Activated B cell treated with CpG ODN at 0.5 μM for 24 hours (primary cell): ENCODE measurements around the gene SH2D4B. TPM values are rescaled to one million over a fixed set of nuclear protein-coding genes. Genes with fewer than 3 reads are reported as not detected.

Experiments used
- ATAC-seq: fragments of 200-7000 bp; cut with Tn5 transposase; one replicate; pipeline ENCODE4 v1.10.0; 2021; ENCODE audit warnings: low read depth, mild to moderate bottlenecking, moderate library complexity
- CTCF ChIA-PET: fragments of 350-600 bp; sonication (Branson Sonifier 250); formaldehyde crosslinking; loops from one replicate; lab custom pipeline; 2021; ENCODE audit warnings: antibody characterized with exemption; lab: Charles Lee
- POLR2A ChIA-PET: fragments of 350-600 bp; sonication (Branson Sonifier 250); formaldehyde crosslinking; loops from one replicate; lab custom pipeline; 2021; ENCODE audit warnings: antibody characterized with exemption; lab: Charles Lee
- DNase-seq: peaks from one replicate; pipeline ENCODE4 v3.0.0; 2022
- H3K27ac Mint-ChIP-seq: one replicate; pipeline ENCODE4 v1.8.0; 2020; ENCODE audit warnings: mixed read lengths
- H3K27me3 Mint-ChIP-seq: one replicate; pipeline ENCODE4 v1.8.0; 2021; ENCODE audit warnings: mixed read lengths
- H3K36me3 Mint-ChIP-seq: one replicate; pipeline ENCODE4 v1.8.0; 2021; ENCODE audit warnings: low read depth, mixed read lengths
- H3K4me1 Mint-ChIP-seq: one replicate; pipeline ENCODE4 v1.8.0; 2021; ENCODE audit warnings: mixed read lengths
- H3K4me3 Mint-ChIP-seq: one replicate; pipeline ENCODE4 v1.8.0; 2020; ENCODE audit warnings: mild to moderate bottlenecking, mixed read lengths
- H3K9me3 Mint-ChIP-seq: one replicate; pipeline ENCODE4 v1.8.0; 2020; ENCODE audit warnings: mixed read lengths
- CTCF ChIP-seq: fragments of 200-600 bp; IDR thresholded peaks from one replicate; pipeline ENCODE4 v1.8.0; 2022; ENCODE audit warnings: antibody characterized with exemption, mild to moderate bottlenecking
- intact Hi-C: fragments of 100-400 bp; cut with micrococcal nuclease; formaldehyde crosslinking; loops from one replicate; pipeline ENCODE4 v1.15.1; 2024
- total RNA-seq: library from RNA; stranded (reverse); gene quantifications from 2 replicates; pipeline ENCODE4 v1.2.3, GENCODE V29; 2022

SH2D4B gene
- total RNA-seq, 1 donor from 2014 or later, result not detected

- ChIA-PET POLR2A (interaction anchor here (1.2 to 1.8 kb wide), 2 partner anchors 35 to 37 kb away, joined by 3 to 6 read pairs; no protein-coding TSS in a partner anchor), CTCF (interaction anchor here (1.4 to 7.9 kb wide), 4 partner anchors 12 to 118 kb away, joined by 3 to 210 read pairs (median 10); no protein-coding TSS in a partner anchor)
- Mint-ChIP-seq H3K4me1 (peaks cover 80% of the 10 kb centered on the region), H3K36me3 (peaks cover 33% of the 10 kb centered on the region), H3K27me3 (no peaks in the 10 kb centered on the region), H3K9me3 (peaks cover 12% of the 10 kb centered on the region), H3K4me3 (no peak overlapping the region), H3K27ac (peak overlapping the region; percentile 60)
- no peak for TF ChIP-seq CTCF
- ATAC-seq, result no peak
- intact Hi-C loops, result loop anchor here (2.0 kb wide), 1 partner anchor 13 kb away; no protein-coding TSS in a partner anchor
- no peak for DNase-seq
These were observed 39.4 kb upstream of the SH2D4B start for GRCh38 chr10:80498078-80498832.

- ChIA-PET CTCF (interaction anchor here (0.7 to 7.9 kb wide), 5 partner anchors 13 to 119 kb away, joined by 3 to 210 read pairs (median 9); no protein-coding TSS in a partner anchor), POLR2A (interaction anchor here (1.2 to 2.1 kb wide), 5 partner anchors 25 to 45 kb away, joined by 3 to 13 read pairs (median 8); partner anchors contain the start of gene TSPAN14)
- no peak for TF ChIP-seq CTCF
- DNase-seq, result no peak
- Mint-ChIP-seq H3K4me3 (no peak overlapping the region), H3K27ac (peak overlapping the region; percentile 85), H3K4me1 (peaks cover 81% of the 10 kb centered on the region), H3K36me3 (peaks cover 28% of the 10 kb centered on the region), H3K27me3 (no peaks in the 10 kb centered on the region), H3K9me3 (peaks cover 12% of the 10 kb centered on the region)
- intact Hi-C loops, result loop anchor here (2.0 kb wide), 1 partner anchor 14 kb away; no protein-coding TSS in a partner anchor
- peak; percentile 23 for ATAC-seq
These were observed 38.6 kb upstream of the SH2D4B start for GRCh38 chr10:80498833-80499741.

- H3K4me3 Mint-ChIP-seq, result peak overlapping the region; percentile 77
- CTCF ChIA-PET, result interaction anchor here (0.6 to 7.9 kb wide), 3 partner anchors 56 to 221 kb away, joined by 3 to 210 read pairs (median 10); no protein-coding TSS in a partner anchor
- H3K36me3 Mint-ChIP-seq, result peaks cover 16% of the 10 kb centered on the region
- POLR2A ChIA-PET, result interaction anchor here (0.6 to 2.1 kb wide), 10 partner anchors 9 to 597 kb away, joined by 3 to 13 read pairs (median 4); partner anchors contain the start of gene PRXL2A
- intact Hi-C loops, result loop anchor here (1.0 to 10.0 kb wide), 4 partner anchors 28 to 236 kb away; partner anchors contain the start of gene TSPAN14
- peaks cover 90% of the 10 kb centered on the region for H3K4me1 Mint-ChIP-seq
- ATAC-seq (peak; percentile 90), DNase-seq (peak; percentile 43)
- peak overlapping the region; percentile 84 for H3K27ac Mint-ChIP-seq
- H3K27me3 Mint-ChIP-seq, result no peaks in the 10 kb centered on the region
- no peak for TF ChIP-seq CTCF
- peaks cover 10% of the 10 kb centered on the region for H3K9me3 Mint-ChIP-seq
These were observed 36.9 kb upstream of the SH2D4B start for GRCh38 chr10:80500572-80501380.

DNA sequence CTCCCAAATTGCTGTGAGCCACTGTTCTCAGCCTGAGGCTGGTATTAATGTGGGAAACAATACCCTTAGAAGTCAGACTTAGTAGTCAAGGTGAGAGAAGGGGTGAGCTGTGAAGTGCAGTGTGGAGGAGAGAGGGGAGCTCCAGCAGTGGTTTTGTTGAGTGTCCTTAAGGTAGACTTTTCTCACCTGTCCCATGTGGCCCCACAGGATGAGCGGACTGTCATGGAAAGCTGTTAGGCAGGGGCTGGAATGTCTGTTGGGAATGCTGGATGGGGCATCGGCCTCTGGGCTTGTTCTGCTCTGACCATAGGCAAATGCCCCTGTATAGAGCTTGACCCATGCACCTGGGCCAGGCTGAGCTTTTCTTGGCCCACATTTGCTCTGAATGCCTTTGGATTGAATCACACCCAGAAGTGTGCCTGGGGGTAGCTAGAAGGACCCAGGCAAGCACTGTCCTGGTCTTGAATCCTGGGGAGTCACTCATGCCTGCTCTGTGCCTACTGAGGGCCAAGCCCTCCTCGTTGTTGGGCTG, 36.3 kb upstream of the SH2D4B start:
- intact Hi-C loops, result loop anchor here (10.0 kb wide), 1 partner anchor 237 kb away; no protein-coding TSS in a partner anchor
- Mint-ChIP-seq H3K9me3 (peaks cover 6% of the 10 kb centered on the region), H3K27me3 (no peaks in the 10 kb centered on the region), H3K4me1 (peaks cover 88% of the 10 kb centered on the region), H3K36me3 (peaks cover 13% of the 10 kb centered on the region), H3K27ac (peak overlapping the region; percentile 15), H3K4me3 (no peak overlapping the region)
- TF ChIP-seq CTCF, result no peak
- ChIA-PET POLR2A (interaction anchor here (0.6 to 1.3 kb wide), 4 partner anchors 13 to 48 kb away, joined by 3 to 4 read pairs (median 3); no protein-coding TSS in a partner anchor), CTCF (interaction anchor here (0.6 to 7.9 kb wide), 3 partner anchors 57 to 221 kb away, joined by 3 to 210 read pairs (median 10); no protein-coding TSS in a partner anchor)
- DNase-seq, result no peak
- no peak for ATAC-seq
